Left renal pelvis (tissue), 4 donors: ENCODE data around the gene BSCL2. TPM values are rescaled to one million over a fixed set of nuclear protein-coding genes. Genes with fewer than 3 reads are reported as not detected.
"Not testable (repeated sequence)": the region's sequence is repeated elsewhere in the genome, so short reads cannot be mapped to it uniquely, and the experiment has no call there.

ENCODE experiments used
- DNase-seq, 4 donors: peaks; one replicate each; pipeline ENCODE4 v3.0.0-alpha.2; 2013; ENCODE audit warnings: low read depth in 4 of 4, low spot score in 3 of 4
- polyA plus RNA-seq, 4 donors: library from polyadenylated mRNA; unstranded; fragments of 120-200 nt; gene quantifications; one replicate each; pipeline ENCODE4 v1.2.1, GENCODE V29; 2013; ENCODE audit not compliant: insufficient read length in 4 of 4

The BSCL2 gene
- polyA plus RNA-seq, 4 donors = 48.7 to 71.0 (median 56.2) TPM

- no peak for DNase-seq
These were observed 17.6 kb downstream of the BSCL2 start, which contains the start of gene LRRN4CL for GRCh38 chr11:62689421-62690183. Gene LRRN4CL (minus strand): TSS chr11:62689530. CDS start chr11:62688508, 1,022 bp downstream.

GRCh38 chr11:62688491-62688890 is 18.7 kb downstream of the BSCL2 start:
- DNase-seq = no peak

- no peak for DNase-seq
These were observed 19.5 kb downstream of the BSCL2 start for GRCh38 chr11:62687508-62688396.

GRCh38 chr11:62682518-62682917 is 24.7 kb downstream of the BSCL2 start:
- no peak for DNase-seq

GRCh38 chr11:62680825-62681240 is 26.4 kb downstream of the BSCL2 start:
- DNase-seq = no peak

GRCh38 chr11:62678770-62679696 is 28.2 kb downstream of the BSCL2 start, which contains the start of gene UBXN1:
Gene UBXN1 (minus strand): TSS chr11:62679073. CDS start chr11:62678923, 150 bp downstream.
- peak in 3 of 4 donors; percentile 71 to 73 (median 72) for DNase-seq

GRCh38 chr11:62678433-62678769 is 28.8 kb downstream of the BSCL2 start:
- no peak for DNase-seq

GRCh38 chr11:62677714-62678113 is 29.5 kb downstream of the BSCL2 start:
- DNase-seq = no peak

GRCh38 chr11:62677156-62677555 is 30.1 kb downstream of the BSCL2 start:
- DNase-seq = no peak

- DNase-seq = no peak
These were observed 30.5 kb downstream of the BSCL2 start for GRCh38 chr11:62676698-62677097.

- not testable (repeated sequence) for DNase-seq
These were observed 31.8 kb downstream of the BSCL2 start for GRCh38 chr11:62675415-62675814.

GRCh38 chr11:62673196-62673525 is 34.1 kb downstream of the BSCL2 start:
- DNase-seq = no peak

GRCh38 chr11:62671608-62672389 is 35.4 kb downstream of the BSCL2 start, which contains the start of the genes LBHD1 and UQCC3:
Gene LBHD1 (minus strand): TSS chr11:62672267. CDS start chr11:62670031, 2,236 bp downstream.
Gene UQCC3 (plus strand): TSS chr11:62671673. CDS start chr11:62671746, 73 bp downstream.
- peak in 1 of 4 donors; percentile 75 for DNase-seq

- DNase-seq = no peak
These were observed 36.0 kb downstream of the BSCL2 start for GRCh38 chr11:62671236-62671607.

GRCh38 chr11:62669420-62670161 is 37.6 kb downstream of the BSCL2 start:
- no peak for DNase-seq

GRCh38 chr11:62667460-62667859 is 39.8 kb downstream of the BSCL2 start:
- no peak for DNase-seq

- no peak for DNase-seq
These were observed 40.8 kb downstream of the BSCL2 start for GRCh38 chr11:62666259-62666926.

GRCh38 chr11:62665599-62666258 is 41.5 kb downstream of the BSCL2 start:
- no peak for DNase-seq
